ENCODE data around the gene POU6F2.

DNA sequence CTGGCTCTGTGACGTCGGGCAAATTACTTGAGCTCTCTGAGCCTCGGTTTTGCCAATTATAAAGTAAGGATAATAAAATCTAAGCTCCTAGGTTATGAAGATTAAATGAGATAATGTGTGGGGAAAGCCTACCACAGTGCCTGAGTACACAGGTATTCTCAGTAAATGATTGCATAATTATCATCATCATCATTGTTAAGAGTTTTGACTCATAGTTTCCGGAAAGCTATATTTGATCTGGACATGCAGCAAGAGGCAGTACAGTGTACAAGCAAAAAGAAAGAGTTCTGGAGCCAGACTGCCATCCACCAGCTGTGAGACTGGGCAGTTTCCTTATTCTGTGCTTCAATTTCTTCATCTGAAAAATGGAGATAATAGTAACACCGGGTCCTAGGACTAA lies 432.9 kb downstream of the POU6F2 start:
- TF ChIP-seq, protein P1, sequence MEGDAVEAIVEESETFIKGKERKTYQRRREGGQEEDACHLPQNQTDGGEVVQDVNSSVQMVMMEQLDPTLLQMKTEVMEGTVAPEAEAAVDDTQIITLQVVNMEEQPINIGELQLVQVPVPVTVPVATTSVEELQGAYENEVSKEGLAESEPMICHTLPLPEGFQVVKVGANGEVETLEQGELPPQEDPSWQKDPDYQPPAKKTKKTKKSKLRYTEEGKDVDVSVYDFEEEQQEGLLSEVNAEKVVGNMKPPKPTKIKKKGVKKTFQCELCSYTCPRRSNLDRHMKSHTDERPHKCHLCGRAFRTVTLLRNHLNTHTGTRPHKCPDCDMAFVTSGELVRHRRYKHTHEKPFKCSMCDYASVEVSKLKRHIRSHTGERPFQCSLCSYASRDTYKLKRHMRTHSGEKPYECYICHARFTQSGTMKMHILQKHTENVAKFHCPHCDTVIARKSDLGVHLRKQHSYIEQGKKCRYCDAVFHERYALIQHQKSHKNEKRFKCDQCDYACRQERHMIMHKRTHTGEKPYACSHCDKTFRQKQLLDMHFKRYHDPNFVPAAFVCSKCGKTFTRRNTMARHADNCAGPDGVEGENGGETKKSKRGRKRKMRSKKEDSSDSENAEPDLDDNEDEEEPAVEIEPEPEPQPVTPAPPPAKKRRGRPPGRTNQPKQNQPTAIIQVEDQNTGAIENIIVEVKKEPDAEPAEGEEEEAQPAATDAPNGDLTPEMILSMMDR (conservative IDR thresholded peaks at IDR 0.05; ENCODE audit: low read depth in 2 of 2): no peak
- TF ChIP-seq EZH2 (IDR thresholded peaks at IDR 0.05; ENCODE audit: low read depth, unreplicated experiment) (no peak), NANOG (IDR thresholded peaks at IDR 0.05; ENCODE audit: borderline replicate concordance) (no peak), CREB1 (CRISPR knock-in tag; IDR thresholded peaks at IDR 0.05; ENCODE audit: low read depth) (no peak), POLR2AphosphoS5 (IDR thresholded peaks at IDR 0.05; ENCODE audit: low read depth) (no peak), JUNB (IDR thresholded peaks at IDR 0.05; ENCODE audit: unreplicated experiment) (no peak), EZH2phosphoT487 (IDR thresholded peaks at IDR 0.05; ENCODE audit: unreplicated experiment) (no peak)

All from GM23338 (cell line).